H1 (cell line): ENCODE results near the gene KCNJ10. TPM values are rescaled to one million over a fixed set of nuclear protein-coding genes. Genes with fewer than 3 reads are reported as not detected.

ENCODE experiments used
- BCL11A ChIP-seq, 2 experiments: IDR thresholded peaks; one replicate each; pipeline ENCODE4 v1.6.1; 2011; ENCODE audit warnings: low read depth in 2 of 2, low read length in 2 of 2, mild to moderate bottlenecking in 2 of 2
- CEBPB ChIP-seq: IDR thresholded peaks from 2 replicates; pipeline ENCODE4 v1.6.1; 2012; ENCODE audit warnings: low read depth, low read length
- CHD2 ChIP-seq: IDR thresholded peaks from 2 replicates; pipeline ENCODE4 v1.6.1; 2012; ENCODE audit warnings: low read length, improper control_type of control experiment
- JUND ChIP-seq: IDR thresholded peaks from 2 replicates; pipeline ENCODE4 v1.6.1; 2011; ENCODE audit warnings: mild to moderate bottlenecking, improper control_type of control experiment, low read length
- KDM4A ChIP-seq: IDR thresholded peaks from one replicate; pipeline ENCODE4 v1.7.1; 2012; ENCODE audit warnings: low read depth, mild to moderate bottlenecking, moderate library complexity, low read length, inconsistent platforms; ENCODE audit not compliant: severe bottlenecking
- NRF1 ChIP-seq: IDR thresholded peaks from 2 replicates; pipeline ENCODE4 v1.6.1; 2011; ENCODE audit warnings: mild to moderate bottlenecking, low read depth, low read length, improper control_type of control experiment
- POLR2AphosphoS5 ChIP-seq: IDR thresholded peaks from 2 replicates; pipeline ENCODE4 v1.6.1; 2011; ENCODE audit warnings: low read depth, low read length
- RAD21 ChIP-seq, 2 experiments: IDR thresholded peaks in 1 of 2; conservative IDR thresholded peaks in 1 of 2; 2 replicates each; pipeline ENCODE4 v1.6.1; 2011; ENCODE audit warnings: low read depth in 2 of 2, low read length in 2 of 2, improper control_type of control experiment in 1 of 2, inconsistent platforms in 1 of 2, mild to moderate bottlenecking in 1 of 2, moderate library complexity in 1 of 2
- RXRA ChIP-seq: IDR thresholded peaks from 2 replicates; pipeline ENCODE4 v1.6.1; 2011; ENCODE audit warnings: low read depth, mild to moderate bottlenecking, low read length, moderate library complexity; ENCODE audit not compliant: insufficient read depth
- SIRT6 ChIP-seq: IDR thresholded peaks from one replicate; pipeline ENCODE4 v1.7.1; 2012; ENCODE audit warnings: low read length, inconsistent platforms
- SIX5 ChIP-seq: IDR thresholded peaks from 2 replicates; pipeline ENCODE4 v1.6.1; 2011; ENCODE audit warnings: mild to moderate bottlenecking, low read depth, low read length
- SP1 ChIP-seq: IDR thresholded peaks from 2 replicates; pipeline ENCODE4 v1.6.1; 2011; ENCODE audit warnings: low read depth, low read length
- SP2 ChIP-seq: IDR thresholded peaks from 2 replicates; pipeline ENCODE4 v1.6.1; 2012; ENCODE audit warnings: mild to moderate bottlenecking, low read length, inconsistent platforms
- polyA plus RNA-seq, 7 experiments: library from polyadenylated mRNA; depleted of rRNA in 3 of 7; stranded (reverse) in 5 of 7; unstranded in 2 of 7; fragments of >200 nt in 5 of 7; fragments of 200-250 nt in 2 of 7; gene quantifications; 1 replicate in 5 of 7; 2 replicates in 1 of 7; 4 replicates in 1 of 7; pipeline versions ENCODE4 v1.2.1 to v1.2.3, GENCODE V29; 2011 to 2013; ENCODE audit warnings: missing spikeins in 2 of 7, mixed read lengths in 2 of 7
- total RNA-seq: library from RNA; stranded (reverse); fragmentation: NEBNext Ultra II Directional; extraction: Animal tissue kit (Norgen Biotek cat#: 25700); gene quantifications from 2 replicates; pipeline ENCODE4 v1.2.1, GENCODE V29; 2021
- TF ChIP-seq, protein P1 (sequence below): fragments of 300-600 bp; sonication (generic); IDR thresholded peaks from 2 replicates; pipeline ENCODE4 v1.7.1; 2012; ENCODE audit warnings: low read length, moderate library complexity, mild to moderate bottlenecking, inconsistent platforms; ENCODE audit not compliant: insufficient replicate concordance

KCNJ10 gene
- total and polyA plus RNA-seq, 2 of the 8 experiments (the other 6 are each of a cell fraction or from before 2014, with no cell fraction given) = 1.7 to 2.4 TPM

DNA sequence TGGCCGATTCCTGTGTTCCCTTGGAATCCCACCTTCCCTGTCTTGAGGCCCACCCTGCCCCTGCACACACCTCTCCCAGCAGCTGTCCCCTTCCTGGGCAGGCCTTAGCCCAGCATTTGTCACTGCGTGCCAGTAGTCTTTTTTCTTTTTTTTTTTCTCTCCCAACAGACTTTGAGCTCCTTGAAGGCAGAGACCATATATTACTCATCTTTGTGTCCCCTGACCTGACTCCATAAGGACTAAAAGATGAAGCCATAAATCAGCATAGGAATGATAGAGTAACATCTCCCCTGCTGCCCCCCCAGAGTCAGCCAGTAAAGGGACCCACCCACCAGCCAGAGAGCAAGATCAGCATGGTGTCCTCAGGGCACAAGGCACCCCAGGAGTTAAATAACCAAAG lies 65.5 kb downstream of the KCNJ10 start (continued):
- TF ChIP-seq, protein P1, sequence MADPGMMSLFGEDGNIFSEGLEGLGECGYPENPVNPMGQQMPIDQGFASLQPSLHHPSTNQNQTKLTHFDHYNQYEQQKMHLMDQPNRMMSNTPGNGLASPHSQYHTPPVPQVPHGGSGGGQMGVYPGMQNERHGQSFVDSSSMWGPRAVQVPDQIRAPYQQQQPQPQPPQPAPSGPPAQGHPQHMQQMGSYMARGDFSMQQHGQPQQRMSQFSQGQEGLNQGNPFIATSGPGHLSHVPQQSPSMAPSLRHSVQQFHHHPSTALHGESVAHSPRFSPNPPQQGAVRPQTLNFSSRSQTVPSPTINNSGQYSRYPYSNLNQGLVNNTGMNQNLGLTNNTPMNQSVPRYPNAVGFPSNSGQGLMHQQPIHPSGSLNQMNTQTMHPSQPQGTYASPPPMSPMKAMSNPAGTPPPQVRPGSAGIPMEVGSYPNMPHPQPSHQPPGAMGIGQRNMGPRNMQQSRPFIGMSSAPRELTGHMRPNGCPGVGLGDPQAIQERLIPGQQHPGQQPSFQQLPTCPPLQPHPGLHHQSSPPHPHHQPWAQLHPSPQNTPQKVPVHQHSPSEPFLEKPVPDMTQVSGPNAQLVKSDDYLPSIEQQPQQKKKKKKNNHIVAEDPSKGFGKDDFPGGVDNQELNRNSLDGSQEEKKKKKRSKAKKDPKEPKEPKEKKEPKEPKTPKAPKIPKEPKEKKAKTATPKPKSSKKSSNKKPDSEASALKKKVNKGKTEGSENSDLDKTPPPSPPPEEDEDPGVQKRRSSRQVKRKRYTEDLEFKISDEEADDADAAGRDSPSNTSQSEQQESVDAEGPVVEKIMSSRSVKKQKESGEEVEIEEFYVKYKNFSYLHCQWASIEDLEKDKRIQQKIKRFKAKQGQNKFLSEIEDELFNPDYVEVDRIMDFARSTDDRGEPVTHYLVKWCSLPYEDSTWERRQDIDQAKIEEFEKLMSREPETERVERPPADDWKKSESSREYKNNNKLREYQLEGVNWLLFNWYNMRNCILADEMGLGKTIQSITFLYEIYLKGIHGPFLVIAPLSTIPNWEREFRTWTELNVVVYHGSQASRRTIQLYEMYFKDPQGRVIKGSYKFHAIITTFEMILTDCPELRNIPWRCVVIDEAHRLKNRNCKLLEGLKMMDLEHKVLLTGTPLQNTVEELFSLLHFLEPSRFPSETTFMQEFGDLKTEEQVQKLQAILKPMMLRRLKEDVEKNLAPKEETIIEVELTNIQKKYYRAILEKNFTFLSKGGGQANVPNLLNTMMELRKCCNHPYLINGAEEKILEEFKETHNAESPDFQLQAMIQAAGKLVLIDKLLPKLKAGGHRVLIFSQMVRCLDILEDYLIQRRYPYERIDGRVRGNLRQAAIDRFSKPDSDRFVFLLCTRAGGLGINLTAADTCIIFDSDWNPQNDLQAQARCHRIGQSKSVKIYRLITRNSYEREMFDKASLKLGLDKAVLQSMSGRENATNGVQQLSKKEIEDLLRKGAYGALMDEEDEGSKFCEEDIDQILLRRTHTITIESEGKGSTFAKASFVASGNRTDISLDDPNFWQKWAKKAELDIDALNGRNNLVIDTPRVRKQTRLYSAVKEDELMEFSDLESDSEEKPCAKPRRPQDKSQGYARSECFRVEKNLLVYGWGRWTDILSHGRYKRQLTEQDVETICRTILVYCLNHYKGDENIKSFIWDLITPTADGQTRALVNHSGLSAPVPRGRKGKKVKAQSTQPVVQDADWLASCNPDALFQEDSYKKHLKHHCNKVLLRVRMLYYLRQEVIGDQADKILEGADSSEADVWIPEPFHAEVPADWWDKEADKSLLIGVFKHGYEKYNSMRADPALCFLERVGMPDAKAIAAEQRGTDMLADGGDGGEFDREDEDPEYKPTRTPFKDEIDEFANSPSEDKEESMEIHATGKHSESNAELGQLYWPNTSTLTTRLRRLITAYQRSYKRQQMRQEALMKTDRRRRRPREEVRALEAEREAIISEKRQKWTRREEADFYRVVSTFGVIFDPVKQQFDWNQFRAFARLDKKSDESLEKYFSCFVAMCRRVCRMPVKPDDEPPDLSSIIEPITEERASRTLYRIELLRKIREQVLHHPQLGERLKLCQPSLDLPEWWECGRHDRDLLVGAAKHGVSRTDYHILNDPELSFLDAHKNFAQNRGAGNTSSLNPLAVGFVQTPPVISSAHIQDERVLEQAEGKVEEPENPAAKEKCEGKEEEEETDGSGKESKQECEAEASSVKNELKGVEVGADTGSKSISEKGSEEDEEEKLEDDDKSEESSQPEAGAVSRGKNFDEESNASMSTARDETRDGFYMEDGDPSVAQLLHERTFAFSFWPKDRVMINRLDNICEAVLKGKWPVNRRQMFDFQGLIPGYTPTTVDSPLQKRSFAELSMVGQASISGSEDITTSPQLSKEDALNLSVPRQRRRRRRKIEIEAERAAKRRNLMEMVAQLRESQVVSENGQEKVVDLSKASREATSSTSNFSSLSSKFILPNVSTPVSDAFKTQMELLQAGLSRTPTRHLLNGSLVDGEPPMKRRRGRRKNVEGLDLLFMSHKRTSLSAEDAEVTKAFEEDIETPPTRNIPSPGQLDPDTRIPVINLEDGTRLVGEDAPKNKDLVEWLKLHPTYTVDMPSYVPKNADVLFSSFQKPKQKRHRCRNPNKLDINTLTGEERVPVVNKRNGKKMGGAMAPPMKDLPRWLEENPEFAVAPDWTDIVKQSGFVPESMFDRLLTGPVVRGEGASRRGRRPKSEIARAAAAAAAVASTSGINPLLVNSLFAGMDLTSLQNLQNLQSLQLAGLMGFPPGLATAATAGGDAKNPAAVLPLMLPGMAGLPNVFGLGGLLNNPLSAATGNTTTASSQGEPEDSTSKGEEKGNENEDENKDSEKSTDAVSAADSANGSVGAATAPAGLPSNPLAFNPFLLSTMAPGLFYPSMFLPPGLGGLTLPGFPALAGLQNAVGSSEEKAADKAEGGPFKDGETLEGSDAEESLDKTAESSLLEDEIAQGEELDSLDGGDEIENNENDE = no peak
- TF ChIP-seq POLR2AphosphoS5 (no peak), SP2 (no peak), CHD2 (no peak), RXRA (no peak), NRF1 (no peak), JUND (no peak), KDM4A (no peak), SP1 (no peak), SIX5 (no peak), SIRT6 (no peak), BCL11A (IDR thresholded peaks at IDR 0.05; ENCODE audit: low read depth in 2 of 2, low read length in 2 of 2) (no peak), RAD21 (IDR thresholded peaks at IDR 0.05 in 1 of 2, conservative IDR thresholded peaks at IDR 0.05 in 1 of 2; ENCODE audit: low read depth in 2 of 2, low read length in 2 of 2) (no peak), CEBPB (no peak)
